Right forelimb (tissue), 1 donor: ENCODE data around the gene EHMT1.
"Not testable (repeated sequence)": the region's sequence is repeated elsewhere in the genome, so short reads cannot be mapped to it uniquely, and the experiment has no call there.

ENCODE experiments used
- DNase-seq: peaks from one replicate; pipeline ENCODE4 v3.0.0-alpha.2; 2018

The EHMT1 gene

GRCh38 chr9:137697193-137697592 is 78.4 kb downstream of the EHMT1 start:
- DNase-seq: no peak

GRCh38 chr9:137697832-137698231 is 79.0 kb downstream of the EHMT1 start:
- no peak for DNase-seq

- DNase-seq: no peak
These were observed 82.1 kb downstream of the EHMT1 start for GRCh38 chr9:137700911-137701310.

- no peak for DNase-seq
These were observed 84.0 kb downstream of the EHMT1 start for GRCh38 chr9:137702615-137703379.

- DNase-seq: no peak
These were observed 85.2 kb downstream of the EHMT1 start for GRCh38 chr9:137703842-137704508.

GRCh38 chr9:137705443-137705863 is 86.6 kb downstream of the EHMT1 start:
- no peak for DNase-seq

- DNase-seq: no peak
These were observed 87.1 kb downstream of the EHMT1 start for GRCh38 chr9:137705906-137706305.

GRCh38 chr9:137707361-137707760 is 88.6 kb downstream of the EHMT1 start:
- DNase-seq: no peak

- no peak for DNase-seq
These were observed 89.9 kb downstream of the EHMT1 start for GRCh38 chr9:137708590-137709284.

GRCh38 chr9:137709411-137710101 is 90.8 kb downstream of the EHMT1 start:
- DNase-seq: no peak

GRCh38 chr9:137710704-137711103 is 91.9 kb downstream of the EHMT1 start:
- DNase-seq: no peak

GRCh38 chr9:137711678-137712105 is 92.9 kb downstream of the EHMT1 start:
- DNase-seq: no peak

- DNase-seq: no peak
These were observed 96.5 kb downstream of the EHMT1 start for GRCh38 chr9:137715321-137715720.

GRCh38 chr9:137715866-137716693 is 97.3 kb downstream of the EHMT1 start:
- not testable (repeated sequence) for DNase-seq

GRCh38 chr9:137716694-137717287 is 98.0 kb downstream of the EHMT1 start:
- no peak for DNase-seq

- DNase-seq: no peak
These were observed 99.0 kb downstream of the EHMT1 start for GRCh38 chr9:137717776-137718327.

- no peak for DNase-seq
These were observed 100.4 kb downstream of the EHMT1 start for GRCh38 chr9:137719194-137719593.

- no peak for DNase-seq
These were observed 101.8 kb downstream of the EHMT1 start for GRCh38 chr9:137720571-137721110.

GRCh38 chr9:137721479-137721878 is 102.7 kb downstream of the EHMT1 start:
- no peak for DNase-seq

- no peak for DNase-seq
These were observed 103.1 kb downstream of the EHMT1 start for GRCh38 chr9:137721899-137722298.

- no peak for DNase-seq
These were observed 103.7 kb downstream of the EHMT1 start for GRCh38 chr9:137722481-137722880.
